H1 (cell line): ENCODE measurements around the gene SPOPL. TPM values are rescaled to one million over a fixed set of nuclear protein-coding genes. Genes with fewer than 3 reads are reported as not detected.

Experiments
- CTCF ChIA-PET: fragments of 300-600 bp; sonication (Branson Sonifier 250); formaldehyde crosslinking; loops from one replicate; lab custom pipeline; 2021; ENCODE audit not compliant: partially characterized antibody; lab: Charles Lee
- POLR2A ChIA-PET: fragments of 300-600 bp; sonication (Branson Sonifier 250); formaldehyde crosslinking; loops from one replicate; lab custom pipeline; 2021; ENCODE audit warnings: inconsistent platforms; ENCODE audit not compliant: partially characterized antibody; lab: Charles Lee
- DNase-seq, 2 experiments: peaks; one replicate each; pipeline versions ENCODE4 v3.0.0 to v3.0.0-alpha.2; 2010 to 2022; ENCODE audit warnings: low spot score in 2 of 2, low read depth in 1 of 2, mixed read lengths in 1 of 2
- FAIRE-seq: peaks from 2 replicates; lab custom pipeline; 2011; peaks lifted over from hg19 to GRCh38; lab: Jason Lieb, UNC
- H2AFZ ChIP-seq: 2 replicates; pipeline ENCODE4 v1.8.1; 2012; ENCODE audit warnings: low read length, inconsistent platforms
- H2AK5ac ChIP-seq: 2 replicates; pipeline ENCODE4 v1.6.1; 2013; ENCODE audit warnings: low read depth, low read length
- H2BK120ac ChIP-seq: replicated peaks from 2 replicates; pipeline ENCODE3; 2013; ENCODE audit warnings: low read depth, low read length, inconsistent platforms
- H2BK12ac ChIP-seq: 2 replicates; pipeline ENCODE4 v1.6.1; 2013; ENCODE audit warnings: low read depth, low read length
- H2BK15ac ChIP-seq: 2 replicates; pipeline ENCODE4 v1.6.1; 2013; ENCODE audit warnings: low read length
- H2BK20ac ChIP-seq: 2 replicates; pipeline ENCODE4 v1.6.1; 2013; ENCODE audit warnings: low read length
- H2BK5ac ChIP-seq: 2 replicates; pipeline ENCODE4 v1.6.1; 2013; ENCODE audit warnings: low read depth, low read length
- H3K14ac ChIP-seq: 2 replicates; pipeline ENCODE4 v1.6.1; 2013; ENCODE audit warnings: inconsistent platforms; ENCODE audit not compliant: insufficient read length
- H3K18ac ChIP-seq: 2 replicates; pipeline ENCODE4 v1.6.1; 2013; ENCODE audit warnings: low read length; ENCODE audit errors: extremely low read depth
- H3K23ac ChIP-seq: 2 replicates; pipeline ENCODE4 v1.6.1; 2013; ENCODE audit warnings: inconsistent platforms; ENCODE audit not compliant: insufficient read length
- H3K23me2 ChIP-seq: 2 replicates; pipeline ENCODE4 v1.6.1; 2013; ENCODE audit warnings: low read depth, low read length
- H3K27ac ChIP-seq: 2 replicates; pipeline ENCODE4 v1.6.1; 2011; ENCODE audit warnings: low read depth, low read length, inconsistent platforms
- H3K27me3 ChIP-seq, 4 experiments: replicated peaks in 1 of 4; 1 replicate in 1 of 4; 2 replicates in 3 of 4; pipeline versions ENCODE4 v1.6.1 to v1.8.1; 2011 to 2013; ENCODE audit warnings: low read length in 3 of 4, mild to moderate bottlenecking in 3 of 4, inconsistent platforms in 2 of 4, mixed read lengths in 2 of 4, moderate library complexity in 1 of 4; ENCODE audit not compliant: control insufficient read depth in 3 of 4, insufficient read depth in 3 of 4; ENCODE audit errors: extremely low read depth in 1 of 4
- H3K36me3 ChIP-seq, 4 experiments: 2 replicates each; pipeline versions ENCODE4 v1.6.1 to v1.8.1; 2011 to 2013; ENCODE audit warnings: mild to moderate bottlenecking in 4 of 4, low read length in 3 of 4, moderate library complexity in 2 of 4, control low read depth in 1 of 4, inconsistent platforms in 1 of 4; ENCODE audit not compliant: insufficient read depth in 4 of 4, control insufficient read depth in 2 of 4
- H3K4ac ChIP-seq: replicated peaks from 2 replicates; pipeline ENCODE3; 2013; ENCODE audit warnings: low read length, low read depth, mixed read lengths, inconsistent platforms; ENCODE audit not compliant: insufficient read length
- H3K4me1 ChIP-seq, 4 experiments: replicated peaks in 1 of 4; 1 replicate in 1 of 4; 2 replicates in 3 of 4; pipeline versions ENCODE4 v1.6.1 to v1.8.1; 2011 to 2013; ENCODE audit warnings: low read length in 3 of 4, inconsistent platforms in 2 of 4, mixed read lengths in 1 of 4; ENCODE audit not compliant: insufficient read depth in 4 of 4, control insufficient read depth in 3 of 4
- H3K4me2 ChIP-seq, 2 experiments: 2 replicates each; pipeline versions ENCODE4 v1.6.1 to v1.8.1; 2011 to 2013; ENCODE audit warnings: low read depth in 2 of 2, low read length in 2 of 2, control low read depth in 1 of 2, inconsistent platforms in 1 of 2, mild to moderate bottlenecking in 1 of 2; ENCODE audit not compliant: insufficient read depth in 1 of 2
- H3K4me3 ChIP-seq, 4 experiments: fragments of 200-600, 300-600 bp in 1 of 4; sonication (generic), shearing (Covaris generic), sonication (Bioruptor Twin) in 1 of 4; 2 replicates each; pipeline versions ENCODE4 v1.5.1 to v1.8.1; 2011 to 2016; ENCODE audit warnings: low read length in 4 of 4, low read depth in 3 of 4, control low read depth in 2 of 4, inconsistent platforms in 2 of 4, mild to moderate bottlenecking in 2 of 4, mixed read lengths in 1 of 4, moderate library complexity in 1 of 4; ENCODE audit not compliant: insufficient read depth in 2 of 4; ENCODE audit errors: extremely low read depth in 1 of 4
- H3K56ac ChIP-seq: replicated peaks from 2 replicates; pipeline ENCODE3; 2013; ENCODE audit warnings: low read depth, mild to moderate bottlenecking, mixed read lengths, low read length, inconsistent platforms; ENCODE audit not compliant: insufficient read length
- H3K79me1 ChIP-seq: 2 replicates; pipeline ENCODE4 v1.6.1; 2013; ENCODE audit warnings: low read depth, low read length, control low read depth
- H3K79me2 ChIP-seq, 2 experiments: 2 replicates each; pipeline versions ENCODE4 v1.6.1 to v1.8.1; 2012 to 2013; ENCODE audit warnings: low read length in 2 of 2, mild to moderate bottlenecking in 2 of 2, inconsistent platforms in 1 of 2; ENCODE audit not compliant: insufficient read depth in 2 of 2, control insufficient read depth in 1 of 2
- H3K9ac ChIP-seq, 4 experiments: replicated peaks in 1 of 4; 1 replicate in 1 of 4; 2 replicates in 3 of 4; pipeline versions ENCODE4 v1.6.1 to v1.8.1; 2011 to 2013; ENCODE audit warnings: low read depth in 3 of 4, low read length in 3 of 4, control low read depth in 2 of 4, mild to moderate bottlenecking in 2 of 4, moderate library complexity in 2 of 4, inconsistent platforms in 1 of 4; ENCODE audit errors: extremely low read depth in 1 of 4
- H3K9me3 ChIP-seq, 2 experiments: 2 replicates each; pipeline versions ENCODE4 v1.6.1 to v1.8.1; 2012 to 2013; ENCODE audit warnings: mild to moderate bottlenecking in 2 of 2, moderate library complexity in 2 of 2, control low read depth in 1 of 2, inconsistent platforms in 1 of 2, low read depth in 1 of 2, low read length in 1 of 2, mixed read lengths in 1 of 2; ENCODE audit not compliant: insufficient read depth in 2 of 2
- H4K20me1 ChIP-seq, 2 experiments: replicated peaks in 1 of 2; 2 replicates each; pipeline versions ENCODE3 to v1.8.1; 2011 to 2013; ENCODE audit warnings: inconsistent platforms in 2 of 2, low read length in 2 of 2, mild to moderate bottlenecking in 1 of 2; ENCODE audit not compliant: insufficient read depth in 2 of 2, control insufficient read depth in 1 of 2
- H4K5ac ChIP-seq: 2 replicates; pipeline ENCODE4 v1.6.1; 2013; ENCODE audit warnings: low read length, low read depth, mixed read lengths, inconsistent platforms; ENCODE audit not compliant: insufficient read length
- H4K8ac ChIP-seq: 2 replicates; pipeline ENCODE4 v1.8.0; 2013; ENCODE audit warnings: mild to moderate bottlenecking, moderate library complexity, low read length, inconsistent platforms; ENCODE audit not compliant: insufficient read depth; ENCODE audit errors: extremely low read depth
- H4K91ac ChIP-seq: replicated peaks from 2 replicates; pipeline ENCODE3; 2013; ENCODE audit warnings: low read length, mixed read lengths, inconsistent platforms; ENCODE audit not compliant: insufficient read length
- GABPA ChIP-seq: IDR thresholded peaks from 2 replicates; pipeline ENCODE4 v1.6.1; 2011; ENCODE audit warnings: mild to moderate bottlenecking, low read length, moderate library complexity, borderline replicate concordance; ENCODE audit not compliant: insufficient read depth
- KDM1A ChIP-seq: fragments of 200-600, 300-600 bp; sonication (generic); IDR thresholded peaks from 2 replicates; pipeline ENCODE4 v1.7.1; 2016; ENCODE audit warnings: mild to moderate bottlenecking, low read length, borderline replicate concordance
- RNF2 ChIP-seq: fragments of 200-900, 300-1000 bp; sonication (generic); IDR thresholded peaks from 2 replicates; pipeline ENCODE4 v1.7.1; 2016; ENCODE audit warnings: borderline replicate concordance, low read depth, mild to moderate bottlenecking, antibody characterized with exemption, low read length; ENCODE audit not compliant: poor library complexity, severe bottlenecking; ENCODE audit errors: missing control alignments
- WGBS, 2 experiments: shearing (Covaris generic) in 1 of 2; methylation state at CpG; one replicate each; pipeline versions ENCODE4 v1.1.6 to v1.1.7; 2013 to 2015; ENCODE audit warnings: low lambda C conversion rate in 2 of 2, mixed read lengths in 2 of 2, inconsistent platforms in 1 of 2, low coverage in 1 of 2, missing lambda C conversion rate in 1 of 2; ENCODE audit not compliant: insufficient replicate concordance in 2 of 2, insufficient coverage in 1 of 2, insufficient read length in 1 of 2; ENCODE audit errors: extremely low coverage in 1 of 2, missing lambda C conversion rate in 1 of 2; 5-methylcytosine and 5-hydroxymethylcytosine counted together
- polyA plus RNA-seq, 7 experiments: library from polyadenylated mRNA; depleted of rRNA in 3 of 7; stranded (reverse) in 5 of 7; unstranded in 2 of 7; fragments of >200 nt in 5 of 7; fragments of 200-250 nt in 2 of 7; gene quantifications; 1 replicate in 5 of 7; 2 replicates in 1 of 7; 4 replicates in 1 of 7; pipeline versions ENCODE4 v1.2.1 to v1.2.3, GENCODE V29; 2011 to 2013; ENCODE audit warnings: missing spikeins in 2 of 7, mixed read lengths in 2 of 7
- total RNA-seq: library from RNA; stranded (reverse); fragmentation: NEBNext Ultra II Directional; extraction: Animal tissue kit (Norgen Biotek cat#: 25700); gene quantifications from 2 replicates; pipeline ENCODE4 v1.2.1, GENCODE V29; 2021

SPOPL gene
- total and polyA plus RNA-seq, 2 of the 8 experiments (the other 6 are each of a cell fraction or from before 2014, with no cell fraction given), result 1.9 to 14.5 TPM

DNA sequence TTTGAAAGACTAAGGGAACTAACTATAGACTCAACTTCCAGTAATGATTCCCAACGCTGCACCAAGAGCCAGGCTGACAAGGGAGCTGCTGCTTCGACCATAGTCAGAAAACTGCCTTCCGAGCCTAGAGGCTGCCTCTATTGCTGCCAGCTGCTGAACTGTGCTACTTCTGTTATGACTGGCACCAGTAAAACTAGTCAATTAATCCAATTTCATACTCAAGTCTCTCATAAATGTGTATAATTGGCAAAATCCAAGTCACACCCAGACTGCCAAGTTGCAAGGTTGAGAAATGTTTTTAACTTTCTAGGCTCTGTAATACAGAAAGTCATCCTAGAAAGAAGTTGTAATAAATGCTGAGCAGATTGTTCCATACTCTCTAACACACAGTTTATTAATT, 117.4 kb downstream of the SPOPL start:
- no peak overlapping the region for H3K14ac ChIP-seq
- H3K4me3 ChIP-seq, result no peak overlapping the region
- no peak overlapping the region for H3K23ac ChIP-seq

More for the DNA sequence above, 117.4 kb downstream of the SPOPL start:
- H3K27me3 ChIP-seq, result no peaks in the 10 kb centered on the region
- H4K20me1 ChIP-seq, result no peaks in the 10 kb centered on the region
- H3K56ac ChIP-seq, result no peak overlapping the region
- no peak overlapping the region for H2AK5ac ChIP-seq
- 94% methylated on average over 3 of the region's 3 CpGs; no CpG with 5 or more reads in 1 of the 2 experiments for WGBS, 2 experiments
- no peaks in the 10 kb centered on the region for H3K4me1 ChIP-seq
- no peaks in the 10 kb centered on the region for H3K9me3 ChIP-seq
- no peak overlapping the region for H3K18ac ChIP-seq
- no peaks in the 10 kb centered on the region for H3K79me1 ChIP-seq
- H3K4ac ChIP-seq, result no peak overlapping the region
- DNase-seq (no peak), FAIRE-seq (no peak)
- no peak overlapping the region for H2BK12ac ChIP-seq
- no peak overlapping the region for H2BK5ac ChIP-seq
- no peak overlapping the region for H3K9ac ChIP-seq
- no peak overlapping the region for H4K91ac ChIP-seq
- H3K23me2 ChIP-seq, result no peaks in the 10 kb centered on the region
- no peak overlapping the region for H3K27ac ChIP-seq
- TF ChIP-seq KDM1A (no peak), GABPA (no peak), RNF2 (no peak)
- no peaks in the 10 kb centered on the region for H3K79me2 ChIP-seq
- no peak overlapping the region for H2BK120ac ChIP-seq
- POLR2A ChIA-PET, result no interaction called here
- no peak overlapping the region for H2BK20ac ChIP-seq
- no peak overlapping the region for H2BK15ac ChIP-seq
- CTCF ChIA-PET, result interaction anchor here (1.4 kb wide), 1 partner anchor 301 kb away, joined by 3 read pairs; no protein-coding TSS in a partner anchor
- no peak overlapping the region for H2AFZ ChIP-seq
- H3K36me3 ChIP-seq, result no peaks in the 10 kb centered on the region
- H4K5ac ChIP-seq, result no peak overlapping the region
- H3K4me2 ChIP-seq, result no peak overlapping the region
- no peak overlapping the region for H4K8ac ChIP-seq
